Ecto neural progenitor cell (in vitro differentiated cells): ENCODE data around the gene GLIS1.

Source experiments
- DNase-seq: peaks from one replicate; pipeline ENCODE4 v3.0.0-alpha.2; 2018; ENCODE audit warnings: low spot score

GLIS1 gene

GRCh38 chr1:53526451-53527101 is 212.4 kb downstream of the GLIS1 start:
- DNase-seq, result no peak

GRCh38 chr1:53525595-53525994 is 213.4 kb downstream of the GLIS1 start:
- DNase-seq, result no peak

DNA sequence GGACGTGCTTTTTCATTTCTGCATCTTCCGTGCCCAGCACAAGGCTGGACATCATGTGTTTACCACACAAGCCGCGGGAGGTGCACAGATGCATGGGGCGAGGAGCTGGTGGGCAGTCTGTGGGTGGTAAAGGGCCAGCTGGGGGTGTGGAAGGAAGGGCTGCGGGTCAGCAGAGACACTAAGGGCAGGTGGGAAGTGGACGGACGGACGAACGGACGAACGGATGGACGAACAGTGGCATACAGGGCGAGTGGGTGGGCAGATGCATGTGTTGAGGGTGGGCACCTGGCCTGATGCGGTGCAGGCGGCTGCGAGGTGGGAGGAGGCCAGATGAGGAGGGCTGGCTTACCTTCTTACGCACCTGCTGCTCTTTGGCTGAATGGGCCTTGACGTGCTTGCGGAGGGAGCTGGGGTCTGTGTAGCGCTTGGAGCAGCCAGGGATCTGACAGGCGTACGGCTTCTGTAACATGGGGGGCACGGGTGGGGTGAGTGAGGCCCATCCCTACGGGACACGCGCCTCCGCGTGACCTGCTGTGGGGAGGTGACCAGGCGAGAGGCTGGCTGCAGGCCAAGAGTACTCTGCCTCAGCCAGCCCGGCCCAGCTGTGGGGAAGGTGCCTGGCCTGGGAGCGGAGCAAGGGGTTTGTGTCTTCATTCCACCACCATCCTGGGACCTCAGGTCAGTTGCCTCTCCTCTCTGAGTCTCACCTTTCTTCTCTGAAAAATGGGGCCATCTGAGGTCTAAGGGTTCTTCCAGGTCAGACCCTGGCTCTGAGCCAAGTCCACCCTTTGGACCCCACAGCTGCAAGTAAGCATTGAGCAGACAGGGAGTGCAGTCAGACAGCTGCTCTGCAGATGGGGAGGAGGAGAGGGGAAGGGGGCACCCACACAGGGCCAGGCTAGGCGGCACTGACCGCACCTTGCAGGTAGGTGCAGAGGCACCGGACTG is 214.3 kb downstream of the GLIS1 start:
- DNase-seq, result no peak

- no peak for DNase-seq
These were observed 216.9 kb downstream of the GLIS1 start for GRCh38 chr1:53521924-53522552.

GRCh38 chr1:53520481-53520880 is 218.5 kb downstream of the GLIS1 start:
- no peak for DNase-seq

GRCh38 chr1:53519421-53519820 is 219.5 kb downstream of the GLIS1 start:
- no peak for DNase-seq

DNA sequence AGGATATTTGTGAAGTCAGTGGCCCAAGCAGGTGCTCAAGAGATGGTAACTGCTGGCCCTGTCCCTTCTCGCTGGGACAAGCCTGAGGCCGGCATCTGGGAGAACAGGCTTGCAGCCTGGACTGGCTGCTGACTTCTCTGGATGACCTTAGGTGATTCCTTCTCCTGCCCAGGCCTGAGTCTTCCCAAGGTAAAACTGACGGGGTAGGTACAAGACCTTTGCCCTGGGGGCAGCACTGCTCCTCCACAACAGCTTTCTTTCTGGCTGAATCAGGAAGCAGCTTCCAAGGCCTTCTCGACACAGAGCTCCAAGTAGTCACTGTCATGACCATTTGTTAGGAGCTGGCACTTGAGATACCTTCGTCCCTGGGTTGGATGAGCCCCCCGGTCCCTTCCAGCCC is 220.2 kb downstream of the GLIS1 start:
- DNase-seq, result no peak

DNA sequence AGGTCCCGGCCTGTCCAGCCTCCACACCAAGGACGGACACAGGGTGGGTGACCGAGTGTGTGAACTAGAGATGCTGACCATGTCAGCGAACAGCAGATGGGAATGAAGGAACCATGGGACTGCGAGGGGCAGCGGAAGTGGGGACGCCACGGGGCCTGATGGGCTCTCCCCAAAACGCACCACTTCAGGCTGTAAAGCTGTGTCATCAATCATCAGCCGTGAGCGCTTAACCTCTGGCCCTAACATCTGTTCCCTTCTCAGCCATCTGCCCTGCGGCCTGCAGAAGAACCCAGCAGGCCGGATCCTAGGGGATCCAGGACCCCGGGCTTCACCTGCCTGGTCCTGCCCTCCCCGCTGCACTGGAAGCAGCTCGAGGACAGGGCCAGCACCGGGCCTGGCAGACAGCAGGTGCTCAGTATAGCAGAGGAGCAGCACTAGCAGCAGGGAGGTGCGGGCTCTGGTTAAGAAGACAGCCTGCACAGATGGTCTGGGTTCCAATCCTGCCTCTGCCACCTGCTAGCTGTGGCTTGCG is 221.1 kb downstream of the GLIS1 start:
- DNase-seq, result no peak

DNA sequence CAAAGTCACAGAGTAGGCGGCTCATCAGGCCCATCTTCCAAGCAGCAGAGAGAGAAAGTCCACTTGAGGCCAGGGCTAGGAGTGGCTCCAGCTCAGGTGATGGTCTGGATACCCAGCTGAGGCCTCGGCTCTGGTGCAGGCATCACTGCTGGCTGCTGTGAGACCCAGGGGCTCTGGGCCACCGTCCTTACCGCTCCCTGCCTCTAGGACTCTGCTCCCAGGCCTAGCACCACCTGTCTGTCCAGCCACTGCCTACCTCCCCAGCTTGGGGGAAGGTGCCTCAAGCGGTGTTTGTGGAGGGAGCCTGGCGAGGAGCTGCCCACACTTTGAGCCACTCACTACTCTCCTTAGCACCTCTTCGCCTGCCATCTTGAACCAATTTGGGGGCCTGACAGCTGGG is 221.9 kb downstream of the GLIS1 start:
- DNase-seq, result no peak

DNA sequence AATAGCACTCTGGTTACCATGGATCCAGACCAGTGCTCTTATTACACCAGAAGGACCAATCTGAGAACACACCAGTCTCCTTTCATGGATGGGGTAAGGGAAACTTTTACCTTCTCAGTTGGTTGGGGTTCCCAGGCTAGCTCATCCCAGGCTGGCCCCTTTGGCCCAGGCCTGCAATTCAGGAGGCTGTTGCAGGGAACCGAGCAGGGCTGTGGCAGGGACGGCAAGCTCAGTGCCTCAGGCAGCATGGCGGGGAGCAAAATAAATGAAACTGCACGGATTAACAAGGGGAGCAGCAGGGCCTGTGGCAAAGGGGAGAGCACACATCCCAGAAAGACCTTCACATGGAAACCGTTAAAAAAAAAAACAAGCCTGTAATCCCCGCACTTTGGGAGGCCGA is 222.8 kb downstream of the GLIS1 start:
- DNase-seq, result no peak

GRCh38 chr1:53514436-53514835 is 224.5 kb downstream of the GLIS1 start:
- DNase-seq, result no peak

DNA sequence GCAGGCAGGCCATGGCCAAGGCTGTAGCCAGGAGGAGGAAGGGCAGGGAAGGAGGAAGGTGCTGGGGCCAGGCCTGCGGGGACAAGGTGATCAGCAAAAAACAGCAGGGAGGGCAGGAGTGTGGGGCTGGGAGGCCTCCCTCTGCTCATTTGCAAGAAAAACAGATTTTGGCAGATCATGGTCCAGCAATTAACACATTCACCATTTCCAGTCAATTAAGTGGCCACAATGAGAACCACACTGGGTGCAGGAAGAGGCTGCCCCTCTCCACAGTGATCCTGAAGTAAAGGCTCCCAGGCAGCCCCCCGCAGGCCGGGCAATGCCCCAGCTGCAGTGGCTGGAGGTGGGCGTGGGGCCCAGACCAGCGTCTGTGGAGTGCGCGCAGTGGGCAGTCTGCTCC is 225.1 kb downstream of the GLIS1 start:
- DNase-seq, result no peak

GRCh38 chr1:53512807-53513755 is 225.9 kb downstream of the GLIS1 start:
- DNase-seq, result no peak

DNA sequence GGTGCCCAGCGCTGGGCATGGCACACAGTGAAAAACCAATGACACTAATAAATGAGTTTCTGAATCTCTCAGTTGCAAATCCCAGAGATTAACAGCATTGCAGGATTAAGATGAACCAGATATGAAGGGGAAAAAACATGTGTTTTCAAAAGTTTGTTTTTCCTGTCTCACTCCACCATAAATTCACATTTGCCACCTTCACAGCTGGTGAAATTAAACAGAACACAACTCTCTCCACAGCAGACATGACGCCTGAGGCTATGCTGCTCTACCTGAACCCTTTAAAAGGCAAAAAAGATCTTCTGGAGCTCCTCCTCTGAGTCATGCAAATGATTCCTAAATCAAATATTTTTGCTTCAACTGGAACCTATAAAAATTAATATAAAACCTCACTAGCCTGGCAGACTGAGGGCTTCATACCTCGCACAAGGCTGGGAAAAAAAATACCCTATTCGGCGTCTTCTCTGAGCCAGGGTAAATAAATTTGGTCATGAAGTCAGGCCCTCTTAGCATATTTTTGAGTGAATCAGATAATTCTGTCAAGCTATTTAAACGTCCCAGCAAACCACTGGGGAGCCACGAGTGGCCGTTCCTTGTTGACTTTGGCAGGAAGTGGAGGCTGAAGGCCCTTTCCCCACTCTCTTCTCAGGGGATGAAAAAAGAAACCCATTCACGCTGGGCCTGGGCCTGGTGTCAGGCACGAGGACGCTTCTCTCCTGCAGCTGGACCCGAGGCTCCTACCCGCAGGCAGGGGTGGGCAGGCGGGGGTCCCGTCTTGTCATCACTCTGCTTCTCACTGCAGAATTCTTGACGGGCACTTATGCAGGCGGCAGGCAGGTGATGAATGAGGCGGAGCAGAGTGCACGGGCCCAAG is 226.8 kb downstream of the GLIS1 start:
- no peak for DNase-seq

DNA sequence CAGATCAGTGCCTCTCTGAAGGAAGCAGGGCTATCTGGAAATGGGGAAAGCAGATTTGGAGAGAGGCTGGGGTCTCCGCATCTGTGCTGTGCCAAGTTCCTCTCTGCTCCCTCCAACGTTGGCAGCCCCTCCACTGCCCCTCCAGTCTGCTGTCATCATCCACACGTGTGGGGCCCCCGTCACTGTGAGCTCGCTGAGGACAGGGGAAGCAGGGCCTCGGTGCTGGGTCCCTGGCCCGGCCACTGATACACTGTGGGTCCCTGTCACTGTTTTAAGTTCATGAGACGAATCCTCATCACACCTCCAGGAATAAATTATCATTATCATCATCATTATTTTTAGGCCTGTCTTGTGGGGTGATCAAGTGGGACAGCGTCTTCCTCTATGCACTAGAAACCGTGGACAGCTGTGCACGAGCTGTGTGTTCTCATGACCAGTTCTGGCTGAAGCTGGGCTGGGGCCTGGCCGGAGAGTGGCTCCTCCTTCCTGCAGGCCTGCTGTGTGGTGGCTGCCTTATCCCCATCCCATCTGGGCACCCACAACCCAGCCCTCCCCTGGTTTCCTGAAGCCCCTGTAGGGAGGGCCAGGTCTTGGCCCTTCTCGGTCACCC is 227.5 kb downstream of the GLIS1 start:
- DNase-seq, result no peak

- DNase-seq, result no peak
These were observed 228.7 kb downstream of the GLIS1 start for GRCh38 chr1:53510215-53510614.

GRCh38 chr1:53509775-53510174 is 229.2 kb downstream of the GLIS1 start:
- no peak for DNase-seq

DNA sequence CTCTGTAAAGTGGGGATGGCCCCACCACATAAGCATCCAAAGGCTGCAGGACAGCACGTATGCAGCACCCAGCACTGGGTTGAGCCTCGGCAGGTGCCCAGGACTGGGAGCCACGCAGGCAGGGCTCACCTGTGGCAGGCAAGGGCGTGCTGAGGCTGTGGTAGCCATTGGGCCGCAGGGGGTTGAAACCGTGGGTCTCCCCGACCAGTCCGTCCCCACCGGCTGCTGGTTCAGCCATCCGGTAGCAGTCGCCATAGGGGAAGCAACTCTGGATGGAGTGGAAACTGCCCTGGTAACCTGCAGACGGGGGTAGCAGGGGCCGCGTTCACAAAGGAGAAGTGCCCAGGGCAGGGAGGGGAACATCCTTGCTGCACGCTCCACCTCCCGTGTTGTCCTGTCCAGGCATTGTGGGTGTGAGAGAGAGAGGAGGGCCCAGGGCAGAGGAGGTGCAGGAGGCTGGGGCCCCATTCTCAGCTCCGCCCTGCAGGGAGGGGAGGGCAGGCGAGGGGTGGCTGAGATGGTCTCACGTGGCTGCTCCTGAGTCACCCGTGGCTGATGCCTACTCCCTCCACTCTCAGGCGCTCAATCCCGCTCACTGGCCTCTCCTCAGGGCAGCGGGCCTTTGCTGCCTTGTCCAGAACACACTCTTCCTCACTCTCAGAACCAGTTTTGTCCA is 229.8 kb downstream of the GLIS1 start:
- no peak for DNase-seq
